ENCODE measurements around the gene TMEM156. TPM values are rescaled to one million over a fixed set of nuclear protein-coding genes. Genes with fewer than 3 reads are reported as not detected.

TMEM156 gene, protein sequence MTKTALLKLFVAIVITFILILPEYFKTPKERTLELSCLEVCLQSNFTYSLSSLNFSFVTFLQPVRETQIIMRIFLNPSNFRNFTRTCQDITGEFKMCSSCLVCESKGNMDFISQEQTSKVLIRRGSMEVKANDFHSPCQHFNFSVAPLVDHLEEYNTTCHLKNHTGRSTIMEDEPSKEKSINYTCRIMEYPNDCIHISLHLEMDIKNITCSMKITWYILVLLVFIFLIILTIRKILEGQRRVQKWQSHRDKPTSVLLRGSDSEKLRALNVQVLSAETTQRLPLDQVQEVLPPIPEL
- total RNA-seq: not detected

- Histone ChIP-seq H3K9me3 (no peaks in the 10 kb centered on the region), H3K4me1 (no peaks in the 10 kb centered on the region), H3K27me3 (no peaks in the 10 kb centered on the region), H3K36me3 (no peaks in the 10 kb centered on the region), H3K27ac (no peak within 1 kb of the TSS), H3K4me3 (no peak within 1 kb of the TSS)
- no peak for DNase-seq (ENCODE audit: low spot score in 2 of 2)
- TF ChIP-seq, protein P1, sequence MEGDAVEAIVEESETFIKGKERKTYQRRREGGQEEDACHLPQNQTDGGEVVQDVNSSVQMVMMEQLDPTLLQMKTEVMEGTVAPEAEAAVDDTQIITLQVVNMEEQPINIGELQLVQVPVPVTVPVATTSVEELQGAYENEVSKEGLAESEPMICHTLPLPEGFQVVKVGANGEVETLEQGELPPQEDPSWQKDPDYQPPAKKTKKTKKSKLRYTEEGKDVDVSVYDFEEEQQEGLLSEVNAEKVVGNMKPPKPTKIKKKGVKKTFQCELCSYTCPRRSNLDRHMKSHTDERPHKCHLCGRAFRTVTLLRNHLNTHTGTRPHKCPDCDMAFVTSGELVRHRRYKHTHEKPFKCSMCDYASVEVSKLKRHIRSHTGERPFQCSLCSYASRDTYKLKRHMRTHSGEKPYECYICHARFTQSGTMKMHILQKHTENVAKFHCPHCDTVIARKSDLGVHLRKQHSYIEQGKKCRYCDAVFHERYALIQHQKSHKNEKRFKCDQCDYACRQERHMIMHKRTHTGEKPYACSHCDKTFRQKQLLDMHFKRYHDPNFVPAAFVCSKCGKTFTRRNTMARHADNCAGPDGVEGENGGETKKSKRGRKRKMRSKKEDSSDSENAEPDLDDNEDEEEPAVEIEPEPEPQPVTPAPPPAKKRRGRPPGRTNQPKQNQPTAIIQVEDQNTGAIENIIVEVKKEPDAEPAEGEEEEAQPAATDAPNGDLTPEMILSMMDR (IDR thresholded peaks at IDR 0.05): no peak
- intact Hi-C loops (cut with DNase I): no loop called here
Measured at GRCh38 chr4:39032218-39033085, at the start of gene TMEM156. TMEM156 (minus strand) TSS chr4:39032409; CDS start chr4:39032313, 96 bp downstream.

GRCh38 chr4:39078829-39079228 is 46.6 kb upstream of the TMEM156 start:
- intact Hi-C loops (cut with DNase I): no loop called here
- Histone ChIP-seq H3K4me1 (no peaks in the 10 kb centered on the region), H3K36me3 (peaks cover 4 to 9% of the 10 kb centered on the region in 2 donors), H3K27ac (no peak overlapping the region), H3K9me3 (no peaks in the 10 kb centered on the region), H3K27me3 (no peaks in the 10 kb centered on the region), H3K4me3 (no peak overlapping the region)
- TF ChIP-seq, protein P1 (IDR thresholded peaks at IDR 0.05): no peak
- no peak for DNase-seq (ENCODE audit: low spot score in 2 of 2)

DNA sequence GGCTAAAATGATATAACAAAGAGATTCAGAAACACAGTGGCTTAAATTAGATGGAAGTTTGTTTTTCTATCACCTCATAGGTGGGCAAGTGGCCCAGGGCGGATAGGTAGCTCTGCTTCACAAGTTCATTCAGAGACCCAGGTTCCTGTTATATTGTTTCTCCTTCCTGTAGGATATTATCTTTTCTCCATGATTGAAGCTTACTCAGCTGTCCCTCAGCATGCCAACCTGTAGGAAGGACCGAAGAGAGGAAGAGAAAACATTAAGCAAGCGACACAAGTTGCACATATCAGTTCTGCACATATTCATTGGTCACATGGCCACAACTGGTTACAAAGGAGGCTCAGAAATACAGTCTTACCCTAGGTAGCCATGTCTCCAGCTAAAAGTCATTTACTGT is 36.7 kb upstream of the TMEM156 start:
- no peaks in the 10 kb centered on the region for H3K4me1 ChIP-seq
- no peak for DNase-seq (ENCODE audit: low spot score in 2 of 2)
- intact Hi-C loops (cut with DNase I): no loop called here
- H3K4me3 ChIP-seq: no peak overlapping the region
- H3K36me3 ChIP-seq: no peaks in the 10 kb centered on the region
- TF ChIP-seq, protein P1 (IDR thresholded peaks at IDR 0.05): no peak
- no peaks in the 10 kb centered on the region for H3K9me3 ChIP-seq
- no peak overlapping the region for H3K27ac ChIP-seq
- H3K27me3 ChIP-seq: no peaks in the 10 kb centered on the region

DNA sequence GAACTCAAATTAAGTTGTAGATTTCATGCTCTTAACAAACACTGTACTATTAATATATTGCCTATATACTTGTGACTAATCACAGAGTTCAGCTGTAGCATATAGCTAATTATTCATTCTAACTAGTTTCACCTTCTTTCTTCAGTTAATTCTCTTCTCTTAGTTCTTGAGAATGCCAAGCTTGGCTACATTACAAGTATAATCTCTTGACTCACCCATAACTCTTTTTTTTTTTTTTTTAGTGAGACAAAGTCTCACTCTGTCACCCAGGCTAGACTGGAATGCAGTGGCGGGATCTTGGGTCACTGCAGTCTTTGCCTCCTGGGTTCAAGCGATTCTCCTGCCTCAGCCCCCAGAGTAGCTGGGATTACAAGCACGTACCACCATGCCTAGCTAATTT is 35.2 kb upstream of the TMEM156 start:
- no peak for DNase-seq (ENCODE audit: low spot score in 2 of 2)
- no peak overlapping the region for H3K27ac ChIP-seq
- intact Hi-C loops (cut with DNase I): no loop called here
- no peak overlapping the region for H3K4me3 ChIP-seq
- no peaks in the 10 kb centered on the region for H3K27me3 ChIP-seq
- H3K9me3 ChIP-seq: no peaks in the 10 kb centered on the region
- H3K36me3 ChIP-seq: no peaks in the 10 kb centered on the region
- H3K4me1 ChIP-seq: no peaks in the 10 kb centered on the region
- TF ChIP-seq, protein P1 (IDR thresholded peaks at IDR 0.05): no peak

- H3K4me3 ChIP-seq: no peak overlapping the region
- H3K36me3 ChIP-seq: no peaks in the 10 kb centered on the region
- TF ChIP-seq, protein P1 (IDR thresholded peaks at IDR 0.05): no peak
- intact Hi-C loops (cut with DNase I): no loop called here
- no peaks in the 10 kb centered on the region for H3K27me3 ChIP-seq
- H3K9me3 ChIP-seq: no peaks in the 10 kb centered on the region
- H3K27ac ChIP-seq: no peak overlapping the region
- no peak for DNase-seq (ENCODE audit: low spot score in 2 of 2)
- H3K4me1 ChIP-seq: no peaks in the 10 kb centered on the region
Measured at GRCh38 chr4:39067031-39067430, 34.8 kb upstream of the TMEM156 start.

Measured in ascending aorta (tissue), 2 donors.